Neuronal stem cell (in vitro differentiated cells): Measurements from ENCODE around the gene RPUSD1.

ENCODE experiments used
- DNase-seq: peaks from one replicate; pipeline ENCODE4 v3.0.0-alpha.2; 2013; ENCODE audit warnings: low spot score
- H2AFZ ChIP-seq: one replicate; pipeline ENCODE4 v1.6.1; 2013; ENCODE audit warnings: mild to moderate bottlenecking, low read length, inconsistent platforms
- H2AK5ac ChIP-seq: 2 replicates; pipeline ENCODE4 v1.6.1; 2013; ENCODE audit warnings: low read depth, mild to moderate bottlenecking, inconsistent platforms, low read length, moderate library complexity, mixed read lengths
- H2BK120ac ChIP-seq: 2 replicates; pipeline ENCODE4 v1.6.1; 2013; ENCODE audit warnings: low read depth, mild to moderate bottlenecking, inconsistent platforms, low read length, moderate library complexity, mixed read lengths
- H2BK12ac ChIP-seq: one replicate; pipeline ENCODE4 v1.6.1; 2013; ENCODE audit warnings: low read length, inconsistent platforms
- H2BK15ac ChIP-seq: 2 replicates; pipeline ENCODE4 v1.6.1; 2013; ENCODE audit warnings: mild to moderate bottlenecking, low read length, inconsistent platforms, mixed read lengths
- H2BK5ac ChIP-seq: one replicate; pipeline ENCODE4 v1.6.1; 2013; ENCODE audit warnings: inconsistent platforms, mild to moderate bottlenecking, low read length, moderate library complexity
- H3K14ac ChIP-seq: one replicate; pipeline ENCODE4 v1.6.1; 2013; ENCODE audit warnings: low read length, inconsistent platforms
- H3K18ac ChIP-seq: 2 replicates; pipeline ENCODE4 v1.6.1; 2013; ENCODE audit warnings: low read length, inconsistent platforms
- H3K23ac ChIP-seq: 2 replicates; pipeline ENCODE4 v1.6.1; 2013; ENCODE audit warnings: low read depth, mild to moderate bottlenecking, mixed read lengths, low read length, inconsistent platforms; ENCODE audit not compliant: poor library complexity
- H3K27ac ChIP-seq: replicated peaks from 3 replicates; pipeline ENCODE4 v1.5.1; 2013; ENCODE audit warnings: low read length, inconsistent platforms
- H3K27me3 ChIP-seq, 3 experiments: 2 replicates each; pipeline ENCODE4 v1.6.1; 2013; ENCODE audit warnings: low read length in 3 of 3, mild to moderate bottlenecking in 2 of 3, inconsistent platforms in 1 of 3, low read depth in 1 of 3, mixed read lengths in 1 of 3, moderate library complexity in 1 of 3; ENCODE audit not compliant: control insufficient read depth in 3 of 3, insufficient read depth in 3 of 3
- H3K36me3 ChIP-seq, 2 donors: replicated peaks in 1 of 2; 2 replicates each; pipeline ENCODE4 v1.6.1; 2013; ENCODE audit warnings: low read length in 2 of 2; ENCODE audit not compliant: control insufficient read depth in 2 of 2, insufficient read depth in 2 of 2
- H3K4ac ChIP-seq: 2 replicates; pipeline ENCODE4 v1.6.1; 2013; ENCODE audit warnings: inconsistent platforms, mild to moderate bottlenecking, low read length, moderate library complexity
- H3K4me1 ChIP-seq, 2 donors: 1 replicate in 1 of 2; 2 replicates in 1 of 2; pipeline ENCODE4 v1.6.1; 2013; ENCODE audit warnings: low read length in 2 of 2, low read depth in 1 of 2; ENCODE audit not compliant: control insufficient read depth in 2 of 2, insufficient read depth in 1 of 2
- H3K4me2 ChIP-seq: one replicate; pipeline ENCODE4 v1.6.1; 2013; ENCODE audit warnings: mild to moderate bottlenecking, low read length, inconsistent platforms; ENCODE audit not compliant: insufficient read depth, poor library complexity, severe bottlenecking
- H3K4me3 ChIP-seq, 2 donors: 2 replicates each; pipeline ENCODE4 v1.5.1; 2013; ENCODE audit warnings: low read length in 2 of 2, mild to moderate bottlenecking in 2 of 2, inconsistent platforms in 1 of 2, moderate library complexity in 1 of 2
- H3K79me1 ChIP-seq: one replicate; pipeline ENCODE4 v1.6.1; 2013; ENCODE audit warnings: low read depth, mild to moderate bottlenecking, inconsistent platforms, low read length, moderate library complexity
- H3K9ac ChIP-seq: one replicate; pipeline ENCODE4 v1.6.1; 2013; ENCODE audit warnings: mild to moderate bottlenecking, low read depth, low read length, inconsistent platforms; ENCODE audit not compliant: poor library complexity
- H3K9me3 ChIP-seq, 2 donors: replicated peaks in 1 of 2; 2 replicates each; pipeline versions ENCODE3 to v1.6.1; 2013; ENCODE audit warnings: low read length in 2 of 2, mild to moderate bottlenecking in 2 of 2, inconsistent platforms in 1 of 2, low read depth in 1 of 2, mixed read lengths in 1 of 2, moderate library complexity in 1 of 2; ENCODE audit not compliant: control insufficient read depth in 2 of 2, insufficient read depth in 1 of 2
- H4K8ac ChIP-seq: one replicate; pipeline ENCODE4 v1.6.1; 2013; ENCODE audit warnings: low read depth, mild to moderate bottlenecking, inconsistent platforms, low read length, moderate library complexity
- H4K91ac ChIP-seq: one replicate; pipeline ENCODE4 v1.6.1; 2013; ENCODE audit warnings: low read length, low read depth, mild to moderate bottlenecking, inconsistent platforms; ENCODE audit not compliant: poor library complexity
- WGBS, 2 donors: extraction: QIAGEN DNeasy Blood & Tissue Kit; methylation state at CpG; one replicate each; pipeline ENCODE4 v1.1.7; 2013; ENCODE audit warnings: missing lambda C conversion rate in 2 of 2, mixed read lengths in 1 of 2; ENCODE audit not compliant: insufficient read length in 2 of 2, insufficient replicate concordance in 1 of 2; ENCODE audit errors: extremely low coverage in 2 of 2; 5-methylcytosine and 5-hydroxymethylcytosine counted together

The RPUSD1 gene

DNA sequence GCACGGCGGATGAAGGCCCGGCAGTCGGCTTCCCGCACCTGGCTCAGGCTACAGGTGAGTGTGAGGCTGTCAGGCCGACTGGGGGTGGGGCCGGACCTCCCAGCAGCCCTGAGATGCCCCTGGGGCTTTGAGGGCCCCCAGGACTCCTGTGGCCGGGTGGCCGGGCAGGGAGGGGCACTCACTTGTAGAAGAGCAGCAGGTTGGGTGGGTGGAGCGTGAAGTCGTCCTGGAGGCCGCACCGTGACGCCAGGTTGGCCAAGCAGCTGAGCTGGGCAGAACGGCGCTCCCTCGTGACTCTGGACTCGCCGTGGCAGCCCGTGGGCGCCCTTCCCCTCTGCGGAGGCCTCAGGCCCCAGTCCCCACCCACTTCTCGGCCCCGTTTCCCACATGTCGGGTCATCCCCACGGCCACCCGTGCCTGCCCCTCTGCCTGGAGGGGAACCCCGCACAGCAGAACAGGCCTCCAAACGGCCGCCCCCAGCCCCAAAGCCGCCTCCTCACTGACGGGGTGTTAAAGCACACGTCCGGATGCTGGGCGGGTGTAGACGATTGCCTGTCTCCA is 12.9 kb downstream of the RPUSD1 start:
- no peaks in the 10 kb centered on the region for H3K79me1 ChIP-seq
- H4K8ac ChIP-seq: no peak overlapping the region
- peak overlapping the region; percentile 64 for H3K18ac ChIP-seq
- H2AK5ac ChIP-seq: peak overlapping the region; percentile 63
- no peak overlapping the region for H3K27ac ChIP-seq
- peak overlapping the region; percentile 73 for H3K23ac ChIP-seq
- H2AFZ ChIP-seq: no peak overlapping the region
- H3K4me3 ChIP-seq: no peak overlapping the region
- peak overlapping the region; percentile 41 for H2BK12ac ChIP-seq
- peaks cover 0 to 1% of the 10 kb centered on the region in 2 donors for H3K9me3 ChIP-seq
- no peak overlapping the region for H3K4ac ChIP-seq
- H2BK15ac ChIP-seq: peak overlapping the region; percentile 97
- no peak overlapping the region for H3K9ac ChIP-seq
- H2BK120ac ChIP-seq: no peak overlapping the region
- DNase-seq: no peak
- H3K4me2 ChIP-seq: no peak overlapping the region
- H2BK5ac ChIP-seq: peak overlapping the region; percentile 53
- no CpG with 5 or more reads among the region's 36 CpGs for WGBS, 2 donors
- peaks cover 0 to 33% (median under 1%) of the 10 kb centered on the region in 3 experiments for H3K27me3 ChIP-seq
- no peaks in the 10 kb centered on the region for H3K36me3 ChIP-seq
- H3K14ac ChIP-seq: peak overlapping the region; percentile 38
- H4K91ac ChIP-seq: no peak overlapping the region
- peaks cover 0 to 3% of the 10 kb centered on the region in 2 donors for H3K4me1 ChIP-seq

GRCh38 chr16:774086-775001 is 13.8 kb downstream of the RPUSD1 start:
- DNase-seq: no peak
- H2AFZ ChIP-seq: no peak overlapping the region
- H2BK5ac ChIP-seq: peak overlapping the region; percentile 53
- peak overlapping the region; percentile 10 for H2BK12ac ChIP-seq
- no peak overlapping the region for H3K9ac ChIP-seq
- no peak overlapping the region for H3K4ac ChIP-seq
- peak overlapping the region; percentile 94 for H2AK5ac ChIP-seq
- WGBS, 2 donors: no CpG with 5 or more reads among the region's 46 CpGs
- H2BK120ac ChIP-seq: no peak overlapping the region
- peak overlapping the region; percentile 75 for H2BK15ac ChIP-seq
- H3K4me3 ChIP-seq: no peak overlapping the region
- H3K14ac ChIP-seq: peak overlapping the region; percentile 38
- H3K23ac ChIP-seq: peak overlapping the region; percentile 65
- no peaks in the 10 kb centered on the region for H3K79me1 ChIP-seq
- H4K91ac ChIP-seq: no peak overlapping the region
- peaks cover 0 to 1% of the 10 kb centered on the region in 2 donors for H3K9me3 ChIP-seq
- H4K8ac ChIP-seq: no peak overlapping the region
- peaks cover 0 to 28% (median 0%) of the 10 kb centered on the region in 3 experiments for H3K27me3 ChIP-seq
- peaks cover 2 to 3% of the 10 kb centered on the region in 2 donors for H3K4me1 ChIP-seq
- H3K36me3 ChIP-seq: no peaks in the 10 kb centered on the region
- no peak overlapping the region for H3K27ac ChIP-seq
- no peak overlapping the region for H3K18ac ChIP-seq
- H3K4me2 ChIP-seq: no peak overlapping the region

DNA sequence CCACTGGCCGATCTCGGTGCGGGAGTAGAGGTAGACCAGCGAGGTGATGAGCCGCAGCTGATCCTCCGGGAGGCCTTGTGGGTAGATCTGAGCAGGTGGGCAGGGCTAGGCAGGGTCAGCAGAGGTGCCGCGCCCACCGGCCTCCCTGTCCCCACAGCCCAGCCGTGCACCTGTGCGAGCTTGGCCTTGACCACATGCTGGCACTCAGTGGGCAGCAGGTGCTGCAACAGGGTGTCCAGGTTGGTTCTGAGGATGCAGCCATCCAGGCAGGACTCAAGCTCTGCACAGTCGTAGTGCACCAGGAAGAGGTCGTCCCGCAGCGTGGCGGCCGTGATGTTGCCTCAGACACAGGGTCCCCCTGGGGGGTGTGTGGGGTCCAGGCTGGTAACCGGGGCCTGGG is 15.2 kb downstream of the RPUSD1 start:
- no CpG with 5 or more reads among the region's 18 CpGs for WGBS, 2 donors
- Histone ChIP-seq H2AK5ac (peak overlapping the region; percentile 92), H3K27ac (no peak overlapping the region), H3K18ac (no peak overlapping the region), H3K14ac (no peak overlapping the region), H2BK12ac (no peak overlapping the region), H2BK15ac (no peak overlapping the region), H3K4ac (no peak overlapping the region), H3K36me3 (no peaks in the 10 kb centered on the region), H2BK5ac (no peak overlapping the region), H3K27me3 (peaks cover 0 to 19% (median 0%) of the 10 kb centered on the region in 3 experiments), H4K91ac (no peak overlapping the region), H3K9me3 (no peaks in the 10 kb centered on the region), H3K23ac (no peak overlapping the region), H2AFZ (no peak overlapping the region), H2BK120ac (no peak overlapping the region), H3K4me1 (peaks cover 3 to 10% of the 10 kb centered on the region in 2 donors), H4K8ac (no peak overlapping the region), H3K4me3 (no peak overlapping the region), H3K9ac (peak overlapping the region; percentile 60), H3K4me2 (no peak overlapping the region), H3K79me1 (peaks cover 2% of the 10 kb centered on the region)
- DNase-seq: no peak

- H2AFZ ChIP-seq: no peak overlapping the region
- H4K8ac ChIP-seq: no peak overlapping the region
- no peak overlapping the region for H2BK12ac ChIP-seq
- peak overlapping the region; percentile 35 for H2BK5ac ChIP-seq
- no peak overlapping the region for H3K27ac ChIP-seq
- peaks cover 0 to 10% of the 10 kb centered on the region in 2 donors for H3K4me1 ChIP-seq
- no peaks in the 10 kb centered on the region for H3K9me3 ChIP-seq
- H3K4ac ChIP-seq: no peak overlapping the region
- no peak for DNase-seq
- H3K14ac ChIP-seq: no peak overlapping the region
- no peak overlapping the region for H3K4me3 ChIP-seq
- H3K9ac ChIP-seq: no peak overlapping the region
- no peaks in the 10 kb centered on the region for H3K36me3 ChIP-seq
- peaks cover 3% of the 10 kb centered on the region for H3K79me1 ChIP-seq
- WGBS, 2 donors: no CpG with 5 or more reads among the region's 13 CpGs
- peak overlapping the region; percentile 30 for H4K91ac ChIP-seq
- no peak overlapping the region for H3K18ac ChIP-seq
- no peak overlapping the region for H2BK120ac ChIP-seq
- no peak overlapping the region for H3K23ac ChIP-seq
- H2BK15ac ChIP-seq: no peak overlapping the region
- peaks cover 0 to 1% (median 0%) of the 10 kb centered on the region in 3 experiments for H3K27me3 ChIP-seq
- H2AK5ac ChIP-seq: peak overlapping the region; percentile 25
- no peak overlapping the region for H3K4me2 ChIP-seq
Measured at GRCh38 chr16:770411-770810, 17.8 kb downstream of the RPUSD1 start.
